Activated T-cell treated with anti-CD3 and anti-CD28 coated beads, Interleukin-2, amount 50 U/mL, for 4 hours (primary cell): ENCODE data around the gene ACTR8. TPM values are rescaled to one million over a fixed set of nuclear protein-coding genes. Genes with fewer than 3 reads are reported as not detected.
A peak's percentile ranks its signal among the peaks of the same experiment; 100 is the strongest.

Experiments
- ATAC-seq, 2 donors: fragments of 200-7000 bp; cut with Tn5 transposase; one replicate each; pipeline ENCODE4 v1.10.0; 2021
- DNase-seq: peaks from one replicate; pipeline ENCODE4 v3.0.0-alpha.2; 2020
- H3K27me3 Mint-ChIP-seq: one replicate; pipeline ENCODE4 v1.8.0; 2021; ENCODE audit warnings: low read depth, mixed read lengths
- H3K36me3 Mint-ChIP-seq: one replicate; pipeline ENCODE4 v1.8.0; 2022; ENCODE audit warnings: mixed read lengths; ENCODE audit not compliant: insufficient read depth
- H3K4me1 Mint-ChIP-seq: one replicate; pipeline ENCODE4 v1.8.0; 2021; ENCODE audit warnings: low read depth, mixed read lengths
- H3K4me3 Mint-ChIP-seq: one replicate; pipeline ENCODE4 v1.8.0; 2021; ENCODE audit warnings: mild to moderate bottlenecking, moderate library complexity, mixed read lengths
- H3K9me3 Mint-ChIP-seq: one replicate; pipeline ENCODE4 v1.8.0; 2021; ENCODE audit warnings: mixed read lengths
- total RNA-seq, 3 donors: library from RNA; stranded (reverse); gene quantifications; one replicate each; pipeline ENCODE4 v1.2.1, GENCODE V29; 2021

The ACTR8 gene
- total RNA-seq, 3 donors from 2014 or later = 28.1 to 36.3 (median 36.2) TPM

- peaks cover 9% of the 10 kb centered on the region for H3K4me1 Mint-ChIP-seq
- no peaks in the 10 kb centered on the region for H3K9me3 Mint-ChIP-seq
- H3K36me3 Mint-ChIP-seq = no peaks in the 10 kb centered on the region
- H3K27me3 Mint-ChIP-seq = peaks cover 33% of the 10 kb centered on the region
- DNase-seq = no peak
- no peak overlapping the region for H3K4me3 Mint-ChIP-seq
- ATAC-seq = no peak
These were observed 32.0 kb downstream of the ACTR8 start for GRCh38 chr3:53849916-53850315.

GRCh38 chr3:53846851-53847155, 35.1 kb downstream of the ACTR8 start:
- no peaks in the 10 kb centered on the region for H3K36me3 Mint-ChIP-seq
- H3K4me1 Mint-ChIP-seq = peaks cover 9% of the 10 kb centered on the region
- peaks cover 47% of the 10 kb centered on the region for H3K27me3 Mint-ChIP-seq
- peak overlapping the region; percentile 64 for H3K4me3 Mint-ChIP-seq
- no peaks in the 10 kb centered on the region for H3K9me3 Mint-ChIP-seq
- ATAC-seq = no peak
- no peak for DNase-seq

GRCh38 chr3:53846134-53846850, 35.7 kb downstream of the ACTR8 start, which contains the start of the genes CHDH and IL17RB:
TSS of gene CHDH (minus strand) at chr3:53846419. CDS start at chr3:53824008, 22,411 bp downstream.
TSS of gene IL17RB (plus strand) at chr3:53846568. CDS start at chr3:53846589, 21 bp downstream.
- DNase-seq (no peak), ATAC-seq (peak; percentile 71 to 73)
- no peaks in the 10 kb centered on the region for H3K9me3 Mint-ChIP-seq
- no peaks in the 10 kb centered on the region for H3K36me3 Mint-ChIP-seq
- peaks cover 9% of the 10 kb centered on the region for H3K4me1 Mint-ChIP-seq
- H3K4me3 Mint-ChIP-seq = peak within 1 kb of the TSS; percentile 64
- H3K27me3 Mint-ChIP-seq = peaks cover 47% of the 10 kb centered on the region

- peaks cover 9% of the 10 kb centered on the region for H3K4me1 Mint-ChIP-seq
- DNase-seq = no peak
- H3K27me3 Mint-ChIP-seq = peaks cover 47% of the 10 kb centered on the region
- peak in 1 of 2 donors; percentile 15 for ATAC-seq
- no peaks in the 10 kb centered on the region for H3K9me3 Mint-ChIP-seq
- peak overlapping the region; percentile 43 for H3K4me3 Mint-ChIP-seq
- no peaks in the 10 kb centered on the region for H3K36me3 Mint-ChIP-seq
These were observed 36.1 kb downstream of the ACTR8 start for GRCh38 chr3:53845881-53846133.

- Mint-ChIP-seq H3K4me1 (peaks cover 9% of the 10 kb centered on the region), H3K27me3 (peaks cover 47% of the 10 kb centered on the region), H3K9me3 (no peaks in the 10 kb centered on the region), H3K4me3 (peak overlapping the region; percentile 43), H3K36me3 (no peaks in the 10 kb centered on the region)
- DNase-seq (no peak), ATAC-seq (no peak)
These were observed 36.7 kb downstream of the ACTR8 start for GRCh38 chr3:53845103-53845880.

GRCh38 chr3:53844262-53845102, 37.5 kb downstream of the ACTR8 start:
- ATAC-seq = no peak
- peak overlapping the region; percentile 43 for H3K4me3 Mint-ChIP-seq

GRCh38 chr3:53843195-53844177, 38.5 kb downstream of the ACTR8 start:
- H3K36me3 Mint-ChIP-seq = no peaks in the 10 kb centered on the region
- peaks cover 43% of the 10 kb centered on the region for H3K27me3 Mint-ChIP-seq
- no peak for ATAC-seq
- DNase-seq = no peak
- H3K4me1 Mint-ChIP-seq = peaks cover 9% of the 10 kb centered on the region
- H3K9me3 Mint-ChIP-seq = no peaks in the 10 kb centered on the region
- H3K4me3 Mint-ChIP-seq = peak overlapping the region; percentile 22

More at GRCh38 chr3:53844262-53845102, 37.5 kb downstream of the ACTR8 start:
- Mint-ChIP-seq H3K36me3 (no peaks in the 10 kb centered on the region), H3K27me3 (peaks cover 47% of the 10 kb centered on the region), H3K9me3 (no peaks in the 10 kb centered on the region), H3K4me1 (peaks cover 9% of the 10 kb centered on the region)
- DNase-seq = no peak

GRCh38 chr3:53842436-53843194, 39.3 kb downstream of the ACTR8 start:
- ATAC-seq (no peak), DNase-seq (no peak)
- Mint-ChIP-seq H3K36me3 (no peaks in the 10 kb centered on the region), H3K4me3 (no peak overlapping the region), H3K9me3 (no peaks in the 10 kb centered on the region), H3K4me1 (peaks cover 9% of the 10 kb centered on the region), H3K27me3 (peaks cover 43% of the 10 kb centered on the region)

- no peak for ATAC-seq
- no peak overlapping the region for H3K4me3 Mint-ChIP-seq
- no peaks in the 10 kb centered on the region for H3K36me3 Mint-ChIP-seq
- no peaks in the 10 kb centered on the region for H3K9me3 Mint-ChIP-seq
- H3K4me1 Mint-ChIP-seq = peaks cover 5% of the 10 kb centered on the region
- peaks cover 31% of the 10 kb centered on the region for H3K27me3 Mint-ChIP-seq
- DNase-seq = no peak
These were observed 40.7 kb downstream of the ACTR8 start for GRCh38 chr3:53841296-53841695.

- ATAC-seq (peak in 1 of 2 donors; percentile 23), DNase-seq (no peak)
- H3K9me3 Mint-ChIP-seq = no peaks in the 10 kb centered on the region
- H3K36me3 Mint-ChIP-seq = no peaks in the 10 kb centered on the region
- H3K4me1 Mint-ChIP-seq = no peaks in the 10 kb centered on the region
- peaks cover 4% of the 10 kb centered on the region for H3K27me3 Mint-ChIP-seq
- H3K4me3 Mint-ChIP-seq = no peak overlapping the region
These were observed 44.6 kb downstream of the ACTR8 start for GRCh38 chr3:53837331-53837730.

GRCh38 chr3:53836084-53836872, 45.7 kb downstream of the ACTR8 start:
- Mint-ChIP-seq H3K4me1 (no peaks in the 10 kb centered on the region), H3K36me3 (no peaks in the 10 kb centered on the region)
- ATAC-seq = no peak

GRCh38 chr3:53835257-53835656, 46.7 kb downstream of the ACTR8 start:
- no peaks in the 10 kb centered on the region for H3K4me1 Mint-ChIP-seq
- H3K9me3 Mint-ChIP-seq = no peaks in the 10 kb centered on the region
- H3K36me3 Mint-ChIP-seq = no peaks in the 10 kb centered on the region
- no peak for DNase-seq
- no peak for ATAC-seq
- H3K27me3 Mint-ChIP-seq = peaks cover 4% of the 10 kb centered on the region
- H3K4me3 Mint-ChIP-seq = no peak overlapping the region

More at GRCh38 chr3:53836084-53836872, 45.7 kb downstream of the ACTR8 start:
- DNase-seq = no peak
- Mint-ChIP-seq H3K4me3 (no peak overlapping the region), H3K27me3 (peaks cover 4% of the 10 kb centered on the region), H3K9me3 (no peaks in the 10 kb centered on the region)
